Fibroblast of skin of scalp (primary cell): Measurements from ENCODE around the gene HEYL.
"Not testable (repeated sequence)": the region's sequence is repeated elsewhere in the genome, so short reads cannot be mapped to it uniquely, and the experiment has no call there.

ENCODE experiments used
- DNase-seq: peaks from one replicate; pipeline ENCODE4 v3.0.0-alpha.2; 2013

HEYL gene

GRCh38 chr1:39601667-39602255, 37.7 kb downstream of the HEYL start:
- DNase-seq: not testable (repeated sequence)

GRCh38 chr1:39596163-39596562, 43.3 kb downstream of the HEYL start:
- DNase-seq: no peak

GRCh38 chr1:39593386-39593785, 46.1 kb downstream of the HEYL start:
- no peak for DNase-seq

GRCh38 chr1:39592069-39592468, 47.4 kb downstream of the HEYL start:
- no peak for DNase-seq

GRCh38 chr1:39590546-39590945, 48.9 kb downstream of the HEYL start:
- peak; percentile 12 for DNase-seq

GRCh38 chr1:39585933-39586332, 53.5 kb downstream of the HEYL start:
- no peak for DNase-seq

- no peak for DNase-seq
Measured at GRCh38 chr1:39576016-39576657, 63.3 kb downstream of the HEYL start.

GRCh38 chr1:39575191-39576015, 64.0 kb downstream of the HEYL start:
- peak; percentile 39 for DNase-seq

- no peak for DNase-seq
Measured at GRCh38 chr1:39574646-39575045, 64.8 kb downstream of the HEYL start.
